ENCODE data around the gene ASH1L.

ASH1L gene

GRCh38 chr1:155529929-155530328 lies 32.7 kb downstream of the ASH1L start:
- Histone ChIP-seq H3K4me3 (ENCODE audit: low read depth, low read length) (no peak overlapping the region), H3K36me3 (replicated peaks) (no peaks in the 10 kb centered on the region), H3K27me3 (replicated peaks) (no peaks in the 10 kb centered on the region), H3K27ac (no peak overlapping the region)
- DNase-seq, result no peak
- in situ Hi-C loops (cut with HindIII; ENCODE audit: low pct_ligation_motif_present, low sequenced_read_pairs), result no loop called here
- no peak for TF ChIP-seq CTCF (IDR thresholded peaks at IDR 0.05; ENCODE audit: low read depth, low read length, missing control alignments)

GRCh38 chr1:155529109-155529508 lies 33.5 kb downstream of the ASH1L start:
- DNase-seq, result no peak
- no peak for TF ChIP-seq CTCF (IDR thresholded peaks at IDR 0.05; ENCODE audit: low read depth, low read length, missing control alignments)
- Histone ChIP-seq H3K27me3 (replicated peaks) (no peaks in the 10 kb centered on the region), H3K4me3 (ENCODE audit: low read depth, low read length) (no peak overlapping the region), H3K36me3 (replicated peaks) (no peaks in the 10 kb centered on the region), H3K27ac (no peak overlapping the region)
- in situ Hi-C loops (cut with HindIII; ENCODE audit: low pct_ligation_motif_present, low sequenced_read_pairs), result no loop called here

GRCh38 chr1:155527677-155528076 lies 34.9 kb downstream of the ASH1L start:
- in situ Hi-C loops (cut with HindIII; ENCODE audit: low pct_ligation_motif_present, low sequenced_read_pairs), result no loop called here
- no peak overlapping the region for H3K4me3 ChIP-seq (ENCODE audit: low read depth, low read length)
- H3K27ac ChIP-seq, result no peak overlapping the region
- no peaks in the 10 kb centered on the region for H3K36me3 ChIP-seq (replicated peaks)
- H3K27me3 ChIP-seq (replicated peaks), result no peaks in the 10 kb centered on the region
- DNase-seq, result peak; percentile 24
- no peak for TF ChIP-seq CTCF (IDR thresholded peaks at IDR 0.05; ENCODE audit: low read depth, low read length, missing control alignments)

- no peak for DNase-seq
- Histone ChIP-seq H3K36me3 (replicated peaks) (no peaks in the 10 kb centered on the region), H3K27ac (no peak overlapping the region), H3K4me3 (ENCODE audit: low read depth, low read length) (no peak overlapping the region), H3K27me3 (replicated peaks) (no peaks in the 10 kb centered on the region)
- TF ChIP-seq CTCF (IDR thresholded peaks at IDR 0.05; ENCODE audit: low read depth, low read length, missing control alignments), result no peak
- in situ Hi-C loops (cut with HindIII; ENCODE audit: low pct_ligation_motif_present, low sequenced_read_pairs), result no loop called here
Measured at GRCh38 chr1:155526356-155526755, 36.2 kb downstream of the ASH1L start.

- in situ Hi-C loops (cut with HindIII; ENCODE audit: low pct_ligation_motif_present, low sequenced_read_pairs), result loop anchor here (25.0 kb wide), 1 partner anchor 185 kb away; no protein-coding TSS in a partner anchor
- Histone ChIP-seq H3K27me3 (replicated peaks) (no peaks in the 10 kb centered on the region), H3K27ac (no peak overlapping the region), H3K4me3 (ENCODE audit: low read depth, low read length) (no peak overlapping the region), H3K36me3 (replicated peaks) (peaks cover 7% of the 10 kb centered on the region)
- TF ChIP-seq CTCF (IDR thresholded peaks at IDR 0.05; ENCODE audit: low read depth, low read length, missing control alignments), result no peak
- DNase-seq, result no peak
Measured at GRCh38 chr1:155522069-155522468, 40.5 kb downstream of the ASH1L start.

GRCh38 chr1:155518484-155518883 lies 44.1 kb downstream of the ASH1L start:
- no peak overlapping the region for H3K27ac ChIP-seq
- in situ Hi-C loops (cut with HindIII; ENCODE audit: low pct_ligation_motif_present, low sequenced_read_pairs), result loop anchor here (25.0 kb wide), 1 partner anchor 181 kb away; no protein-coding TSS in a partner anchor

More at GRCh38 chr1:155518484-155518883, 44.1 kb downstream of the ASH1L start:
- Histone ChIP-seq H3K4me3 (ENCODE audit: low read depth, low read length) (no peak overlapping the region), H3K36me3 (replicated peaks) (peaks cover 7% of the 10 kb centered on the region), H3K27me3 (replicated peaks) (no peaks in the 10 kb centered on the region)
- no peak for DNase-seq
- no peak for TF ChIP-seq CTCF (IDR thresholded peaks at IDR 0.05; ENCODE audit: low read depth, low read length, missing control alignments)

Measured in brain microvascular endothelial cell (primary cell).